Activated T-helper 17 cell treated with anti-CD3 and anti-CD28 coated beads, Interleukin-2, amount 50 U/mL, for 72 hours (primary cell): Measurements from ENCODE around the gene PTPRN2. TPM values are rescaled to one million over a fixed set of nuclear protein-coding genes. Genes with fewer than 3 reads are reported as not detected.

ENCODE experiments used
- ATAC-seq: fragments of 150-1000 bp; cut with Tn5 transposase; replicated peaks from 2 replicates; pipeline ENCODE4 v1.10.0; 2021; ENCODE audit warnings: mild to moderate bottlenecking, moderate library complexity
- H3K27ac Mint-ChIP-seq: one replicate; pipeline ENCODE4 v1.8.0; 2022; ENCODE audit warnings: mixed read lengths
- H3K27me3 Mint-ChIP-seq: one replicate; pipeline ENCODE4 v1.8.0; 2022; ENCODE audit warnings: mixed read lengths
- H3K36me3 Mint-ChIP-seq: one replicate; pipeline ENCODE4 v1.8.0; 2022; ENCODE audit warnings: low read depth, mild to moderate bottlenecking, mixed read lengths
- H3K4me1 Mint-ChIP-seq: one replicate; pipeline ENCODE4 v1.8.0; 2022; ENCODE audit warnings: mixed read lengths
- H3K4me3 Mint-ChIP-seq: one replicate; pipeline ENCODE4 v1.8.0; 2022; ENCODE audit warnings: mild to moderate bottlenecking, mixed read lengths
- H3K9me3 Mint-ChIP-seq: one replicate; pipeline ENCODE4 v1.8.0; 2022; ENCODE audit warnings: mixed read lengths
- total RNA-seq, 2 donors: library from RNA; stranded (reverse); gene quantifications; one replicate each; pipeline ENCODE4 v1.2.3, GENCODE V29; 2022

Gene PTPRN2
- total RNA-seq, 2 donors from 2014 or later = 0.48 to 1.4 TPM

DNA sequence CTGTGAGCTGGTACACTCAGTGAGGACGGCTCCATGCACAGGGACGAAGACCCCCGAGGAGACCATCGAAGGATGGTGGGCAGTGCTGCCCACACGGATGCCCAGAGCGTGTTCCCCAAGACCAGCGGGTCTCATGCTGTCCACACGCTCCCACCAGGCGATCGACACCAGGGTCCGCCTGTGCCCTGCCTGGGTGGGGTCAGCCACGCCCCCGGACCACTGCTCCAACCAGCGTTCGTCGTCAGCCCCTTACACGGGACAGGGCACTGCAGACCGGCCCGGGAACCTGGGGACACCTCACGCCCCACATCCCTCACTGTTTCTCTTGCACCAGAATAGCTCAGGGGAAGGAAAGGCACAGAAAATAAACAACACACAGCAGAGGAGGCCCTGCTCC lies 1027.4 kb downstream of the PTPRN2 start:
- H3K4me3 Mint-ChIP-seq = no peak overlapping the region
- no peaks in the 10 kb centered on the region for H3K27me3 Mint-ChIP-seq
- H3K4me1 Mint-ChIP-seq = no peaks in the 10 kb centered on the region
- ATAC-seq = no peak
- H3K36me3 Mint-ChIP-seq = no peaks in the 10 kb centered on the region
- H3K9me3 Mint-ChIP-seq = no peaks in the 10 kb centered on the region
- no peak overlapping the region for H3K27ac Mint-ChIP-seq

DNA sequence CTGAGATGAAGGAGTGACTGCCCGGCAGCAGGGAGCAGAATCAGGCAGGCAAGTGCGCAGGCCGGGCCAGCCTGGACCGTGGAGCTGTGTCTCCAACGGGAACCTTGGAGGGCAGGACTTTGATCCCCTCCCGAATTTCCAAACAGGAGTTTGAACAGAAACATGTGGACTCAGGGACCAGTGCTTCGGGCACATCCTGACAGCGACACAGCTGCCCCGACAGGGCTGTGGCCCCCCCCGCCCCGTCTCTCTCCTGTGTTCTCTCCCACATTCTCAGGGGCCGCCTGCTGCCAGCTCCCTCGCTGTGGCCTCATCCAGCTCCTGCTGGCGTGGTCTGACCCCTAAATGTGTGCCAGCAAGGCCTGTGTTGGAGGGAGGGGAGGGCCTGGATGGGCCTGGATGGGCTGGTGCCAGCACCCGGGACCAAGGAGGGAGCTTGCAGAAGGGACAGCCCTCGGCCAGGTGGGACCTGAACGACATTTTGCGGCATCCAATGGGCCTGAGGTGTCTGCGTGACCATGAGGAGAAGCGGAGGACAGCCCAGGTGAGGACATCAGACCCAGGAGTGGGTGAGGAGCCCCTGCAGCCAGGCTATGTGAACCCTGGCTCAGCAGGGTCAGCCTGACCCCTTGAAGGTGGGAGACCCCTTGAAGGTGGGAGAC lies 1027.9 kb downstream of the PTPRN2 start:
- Mint-ChIP-seq H3K36me3 (no peaks in the 10 kb centered on the region), H3K9me3 (no peaks in the 10 kb centered on the region), H3K4me1 (no peaks in the 10 kb centered on the region), H3K4me3 (no peak overlapping the region), H3K27ac (no peak overlapping the region), H3K27me3 (no peaks in the 10 kb centered on the region)
- no peak for ATAC-seq

DNA sequence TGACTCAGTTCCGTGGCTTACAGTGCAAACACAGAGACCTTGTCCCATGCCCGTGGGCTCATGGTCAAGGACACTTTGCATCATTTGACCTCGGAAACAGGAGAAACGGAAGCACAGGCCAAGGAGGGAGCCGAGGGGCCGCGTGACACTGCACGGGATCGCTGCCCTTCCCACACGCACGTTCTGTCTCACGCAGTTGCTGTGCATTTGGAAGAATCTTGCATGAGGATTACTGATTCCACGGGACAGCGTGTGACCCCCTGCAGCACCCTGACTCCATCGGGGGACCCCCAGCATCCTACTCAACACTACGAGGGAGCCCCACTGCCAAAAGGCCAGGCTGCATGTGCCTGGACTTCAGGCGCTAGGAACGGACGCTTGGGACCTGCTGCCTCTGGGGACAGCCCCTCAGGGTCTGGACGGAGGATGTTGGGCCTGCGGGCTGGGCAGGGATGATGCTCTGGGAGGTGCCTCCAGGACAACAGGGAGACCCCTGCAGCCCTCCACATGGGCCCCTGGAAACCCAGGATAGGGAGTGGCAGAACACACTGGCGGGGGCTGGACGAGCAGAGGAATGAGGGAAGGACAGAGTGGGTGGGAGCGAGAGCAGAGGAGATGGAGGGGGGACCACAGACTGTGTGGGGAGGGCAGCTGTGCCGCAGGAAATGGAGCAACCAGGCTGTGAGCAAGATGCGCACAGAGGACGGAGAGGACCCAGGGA lies 1028.6 kb downstream of the PTPRN2 start:
- ATAC-seq = no peak
- Mint-ChIP-seq H3K27me3 (no peaks in the 10 kb centered on the region), H3K36me3 (no peaks in the 10 kb centered on the region), H3K4me1 (no peaks in the 10 kb centered on the region), H3K9me3 (no peaks in the 10 kb centered on the region), H3K4me3 (no peak overlapping the region), H3K27ac (no peak overlapping the region)

DNA sequence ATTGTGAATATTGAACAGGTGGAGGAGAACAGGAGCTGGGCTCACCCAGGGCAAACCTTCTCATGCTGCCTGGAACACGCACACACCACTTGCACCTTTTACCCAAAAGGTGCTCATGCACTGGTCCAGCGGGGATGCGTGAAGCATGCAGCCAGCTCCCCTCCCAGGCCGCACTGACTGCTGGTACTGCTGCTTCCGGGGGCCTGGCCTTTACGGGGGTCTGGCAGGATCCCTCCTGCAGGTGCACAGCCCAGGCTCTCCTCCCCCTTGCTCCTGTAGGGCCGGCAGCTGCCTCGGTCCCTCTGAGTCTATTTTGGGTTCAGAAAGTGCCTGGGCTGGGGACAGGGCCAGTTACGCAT lies 1029.1 kb downstream of the PTPRN2 start:
- no peak for ATAC-seq
- Mint-ChIP-seq H3K36me3 (no peaks in the 10 kb centered on the region), H3K27ac (no peak overlapping the region), H3K27me3 (no peaks in the 10 kb centered on the region), H3K9me3 (no peaks in the 10 kb centered on the region), H3K4me1 (no peaks in the 10 kb centered on the region), H3K4me3 (no peak overlapping the region)

DNA sequence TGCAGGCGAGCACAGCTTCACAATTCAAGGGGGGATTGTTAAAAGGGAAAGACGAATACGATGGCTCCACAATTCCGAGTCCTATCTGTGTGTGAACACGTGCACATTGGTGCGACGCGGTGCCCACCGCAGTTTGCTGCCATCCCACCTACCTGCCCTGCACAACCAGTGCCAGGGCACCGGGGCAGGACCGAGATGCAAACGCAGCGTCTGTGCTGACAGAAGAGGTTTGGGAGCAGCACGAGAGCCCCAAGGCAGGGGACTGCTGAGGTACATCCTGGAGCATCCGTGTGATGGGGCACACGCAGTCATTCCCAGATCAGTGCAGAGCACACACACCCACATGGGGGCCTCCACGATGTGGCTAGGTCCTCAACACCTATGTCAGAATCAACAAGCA lies 1029.6 kb downstream of the PTPRN2 start:
- Mint-ChIP-seq H3K27me3 (no peaks in the 10 kb centered on the region), H3K4me3 (no peak overlapping the region), H3K9me3 (no peaks in the 10 kb centered on the region), H3K27ac (no peak overlapping the region), H3K4me1 (no peaks in the 10 kb centered on the region), H3K36me3 (no peaks in the 10 kb centered on the region)
- no peak for ATAC-seq

DNA sequence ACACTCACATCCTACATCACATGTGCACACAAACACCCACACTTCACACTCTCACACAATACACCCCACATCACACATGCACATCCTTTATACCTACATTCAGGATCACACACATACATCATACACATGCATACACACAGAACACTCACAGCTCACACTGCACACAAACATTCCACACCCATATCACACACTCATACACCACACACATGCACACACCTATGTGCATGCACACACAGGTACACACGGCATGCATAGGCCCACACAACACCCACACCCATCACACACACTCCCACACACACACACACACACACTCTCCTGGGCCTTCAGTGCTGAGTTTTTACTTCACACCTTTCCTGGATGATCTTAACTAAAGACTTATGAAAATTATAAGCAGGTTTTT lies 1030.4 kb downstream of the PTPRN2 start:
- Mint-ChIP-seq H3K27me3 (no peaks in the 10 kb centered on the region), H3K4me1 (no peaks in the 10 kb centered on the region), H3K27ac (no peak overlapping the region), H3K9me3 (no peaks in the 10 kb centered on the region), H3K4me3 (no peak overlapping the region), H3K36me3 (no peaks in the 10 kb centered on the region)
- ATAC-seq = no peak

DNA sequence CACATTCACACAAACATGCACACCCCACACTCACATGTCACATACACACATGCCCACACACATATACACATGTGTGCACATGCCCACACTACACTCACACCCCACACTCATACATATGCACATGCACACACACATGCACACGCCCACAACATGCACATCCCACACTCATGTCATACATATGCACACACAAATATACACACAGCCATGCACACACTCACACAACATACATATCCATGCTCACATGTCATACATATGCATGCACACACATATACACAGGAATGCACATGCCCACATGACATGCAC lies 1031.0 kb downstream of the PTPRN2 start:
- no peak overlapping the region for H3K4me3 Mint-ChIP-seq
- H3K9me3 Mint-ChIP-seq = no peaks in the 10 kb centered on the region
- ATAC-seq = no peak
- H3K36me3 Mint-ChIP-seq = no peaks in the 10 kb centered on the region
- no peak overlapping the region for H3K27ac Mint-ChIP-seq
- H3K4me1 Mint-ChIP-seq = no peaks in the 10 kb centered on the region
- H3K27me3 Mint-ChIP-seq = no peaks in the 10 kb centered on the region

DNA sequence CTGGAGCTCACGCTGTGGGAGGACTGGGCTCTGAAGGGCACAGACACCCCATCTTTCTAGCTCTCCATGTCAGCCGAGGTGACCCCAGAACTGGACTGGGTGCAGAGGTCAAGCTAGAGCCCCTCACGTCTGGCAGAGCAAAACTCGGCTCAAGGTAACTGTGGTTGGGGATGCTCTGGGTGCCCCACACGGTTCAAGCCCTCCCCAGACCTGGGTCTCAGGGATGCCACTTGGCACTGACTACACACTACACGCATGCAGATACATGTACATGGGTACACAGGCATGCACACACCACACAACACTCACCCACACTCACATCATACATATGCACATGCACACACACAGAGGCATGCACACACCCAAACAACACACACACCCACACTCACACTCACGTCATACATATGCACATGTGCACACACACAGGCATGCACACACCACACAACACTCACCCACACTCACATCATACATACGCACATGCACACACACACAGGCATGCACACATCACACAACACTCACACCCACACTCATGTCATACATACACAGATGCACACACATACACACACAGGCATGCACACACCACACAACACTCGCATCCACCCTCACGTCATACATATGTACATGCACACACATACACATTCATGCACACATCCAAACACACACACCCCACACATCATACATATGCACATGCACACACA lies 1031.5 kb downstream of the PTPRN2 start:
- H3K27me3 Mint-ChIP-seq = no peaks in the 10 kb centered on the region

DNA sequence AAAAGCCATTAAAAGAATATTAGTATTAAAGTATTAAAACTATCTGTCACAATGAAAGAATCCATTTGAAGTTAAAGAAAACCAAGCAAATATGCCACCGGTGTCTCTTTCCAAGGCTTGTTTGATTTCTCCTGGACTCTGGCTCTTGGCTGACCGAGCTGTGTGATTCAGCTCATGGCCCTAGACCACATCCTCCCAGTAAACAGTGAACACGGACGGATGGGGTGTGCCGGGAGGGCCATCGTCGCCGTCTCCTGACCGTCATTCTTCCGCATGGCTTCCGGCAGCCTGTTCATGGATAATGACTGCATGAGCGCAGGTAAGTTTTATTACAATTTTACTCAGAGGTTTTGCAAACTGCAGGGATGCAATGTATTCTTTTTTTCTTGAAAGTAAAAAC lies 1032.3 kb downstream of the PTPRN2 start:
- no peak overlapping the region for H3K27ac Mint-ChIP-seq
- H3K27me3 Mint-ChIP-seq = no peaks in the 10 kb centered on the region
- H3K36me3 Mint-ChIP-seq = no peaks in the 10 kb centered on the region
- no peaks in the 10 kb centered on the region for H3K9me3 Mint-ChIP-seq
- H3K4me3 Mint-ChIP-seq = no peak overlapping the region
- no peaks in the 10 kb centered on the region for H3K4me1 Mint-ChIP-seq
- no peak for ATAC-seq

More for the DNA sequence above, 1031.5 kb downstream of the PTPRN2 start:
- Mint-ChIP-seq H3K36me3 (no peaks in the 10 kb centered on the region), H3K4me1 (no peaks in the 10 kb centered on the region), H3K27ac (no peak overlapping the region), H3K9me3 (no peaks in the 10 kb centered on the region), H3K4me3 (no peak overlapping the region)
- no peak for ATAC-seq

DNA sequence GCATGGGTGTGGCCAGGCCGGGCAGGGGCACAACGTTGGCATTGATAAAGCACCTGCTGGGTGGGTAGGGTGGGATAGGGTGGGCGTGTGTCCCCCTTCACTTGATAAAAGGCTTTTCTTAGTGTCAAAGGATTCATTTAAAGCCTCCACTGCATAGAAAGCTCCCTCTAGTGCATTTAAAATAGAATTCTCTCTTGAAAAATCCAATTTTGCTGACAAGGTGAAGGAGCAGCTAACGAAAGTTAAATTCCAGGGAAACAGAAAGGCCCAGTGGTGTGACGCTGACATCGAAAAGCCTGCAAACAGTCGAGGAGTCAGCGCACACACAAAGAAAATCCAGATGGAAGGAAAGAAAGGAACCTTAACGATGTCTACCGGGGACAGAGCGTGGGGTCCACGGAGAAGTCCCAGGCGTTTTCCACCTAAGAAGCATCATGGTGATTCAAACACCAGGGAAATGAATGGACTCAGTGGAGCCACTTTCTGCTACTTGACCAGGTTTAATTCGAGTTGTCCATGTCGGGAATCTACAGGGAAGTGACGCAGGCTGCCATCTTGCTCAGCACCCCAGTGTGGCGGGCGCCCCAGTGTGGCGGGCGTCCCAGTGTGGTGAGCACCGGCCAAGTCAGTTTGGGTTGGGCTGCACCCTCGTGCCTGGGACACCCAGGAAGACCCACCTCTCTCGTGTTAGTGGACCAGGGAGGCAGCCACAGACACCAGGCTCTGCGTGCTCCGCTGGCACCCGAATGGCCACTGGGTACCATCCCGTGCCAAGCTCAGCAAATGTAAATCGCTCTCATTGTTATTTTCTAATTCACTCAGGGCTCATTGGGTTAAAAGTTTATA lies 1033.0 kb downstream of the PTPRN2 start:
- no peaks in the 10 kb centered on the region for H3K9me3 Mint-ChIP-seq
- no peak overlapping the region for H3K4me3 Mint-ChIP-seq
- no peaks in the 10 kb centered on the region for H3K4me1 Mint-ChIP-seq
- no peaks in the 10 kb centered on the region for H3K27me3 Mint-ChIP-seq
- ATAC-seq = no peak
- no peaks in the 10 kb centered on the region for H3K36me3 Mint-ChIP-seq
- H3K27ac Mint-ChIP-seq = no peak overlapping the region

DNA sequence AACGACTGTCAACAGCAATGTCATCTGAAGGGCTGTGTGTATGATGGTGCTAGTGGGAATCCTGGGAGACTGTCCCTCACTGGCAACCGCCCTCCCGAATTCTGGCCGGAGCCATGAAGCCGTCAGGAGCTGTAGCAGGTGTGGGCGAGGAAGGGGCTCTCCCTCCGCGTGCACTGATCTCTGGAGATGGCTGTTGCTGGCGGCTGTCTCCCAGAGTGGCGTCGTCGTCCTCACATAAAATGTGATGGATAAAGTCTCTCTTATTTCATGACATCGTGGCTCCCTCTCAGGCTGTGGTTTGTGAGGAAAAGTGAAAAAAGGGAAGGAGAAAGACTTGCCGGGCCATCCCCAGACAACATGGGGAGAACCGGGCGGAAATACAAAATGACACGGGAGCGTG lies 1034.4 kb downstream of the PTPRN2 start:
- H3K27me3 Mint-ChIP-seq = no peaks in the 10 kb centered on the region

DNA sequence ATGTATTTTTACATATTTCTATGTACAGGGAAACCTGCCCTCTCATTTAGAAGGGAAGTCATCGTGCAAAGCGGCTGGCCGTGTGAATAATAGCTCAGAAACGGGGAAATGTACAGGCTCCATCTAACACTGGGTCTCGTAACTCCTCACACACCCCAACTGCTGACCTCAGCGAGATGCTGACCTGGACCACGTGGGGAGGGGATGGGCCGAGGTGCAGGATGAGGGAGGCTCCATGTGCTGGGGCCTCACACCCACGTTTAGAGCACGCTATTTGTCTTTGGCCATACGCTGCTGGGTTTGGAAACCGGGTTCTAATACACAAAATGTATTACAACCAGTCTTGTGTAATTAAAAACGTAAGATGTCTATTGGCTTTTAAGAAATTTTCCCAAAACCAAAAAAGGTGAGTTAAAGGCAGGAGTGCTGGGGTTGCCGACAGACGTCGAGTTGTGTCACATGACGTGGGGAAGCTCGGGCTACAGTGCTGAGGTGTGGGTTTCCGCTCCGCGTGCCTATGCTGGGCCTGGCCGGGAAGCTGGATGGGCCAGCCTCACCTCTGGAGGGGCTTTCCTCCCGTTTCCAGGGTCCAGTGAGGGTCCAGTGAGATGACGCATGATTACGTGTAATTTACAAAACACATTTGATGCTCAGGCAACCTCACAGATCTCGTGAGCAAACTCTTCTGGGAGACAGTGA lies 1035.2 kb downstream of the PTPRN2 start:
- H3K27me3 Mint-ChIP-seq = no peaks in the 10 kb centered on the region
- ATAC-seq = no peak
- no peak overlapping the region for H3K4me3 Mint-ChIP-seq
- no peaks in the 10 kb centered on the region for H3K36me3 Mint-ChIP-seq
- no peaks in the 10 kb centered on the region for H3K4me1 Mint-ChIP-seq
- H3K27ac Mint-ChIP-seq = no peak overlapping the region
- H3K9me3 Mint-ChIP-seq = no peaks in the 10 kb centered on the region

More for the DNA sequence above, 1034.4 kb downstream of the PTPRN2 start:
- H3K9me3 Mint-ChIP-seq = no peaks in the 10 kb centered on the region
- no peak for ATAC-seq
- H3K36me3 Mint-ChIP-seq = no peaks in the 10 kb centered on the region
- no peak overlapping the region for H3K4me3 Mint-ChIP-seq
- no peak overlapping the region for H3K27ac Mint-ChIP-seq
- H3K4me1 Mint-ChIP-seq = no peaks in the 10 kb centered on the region

DNA sequence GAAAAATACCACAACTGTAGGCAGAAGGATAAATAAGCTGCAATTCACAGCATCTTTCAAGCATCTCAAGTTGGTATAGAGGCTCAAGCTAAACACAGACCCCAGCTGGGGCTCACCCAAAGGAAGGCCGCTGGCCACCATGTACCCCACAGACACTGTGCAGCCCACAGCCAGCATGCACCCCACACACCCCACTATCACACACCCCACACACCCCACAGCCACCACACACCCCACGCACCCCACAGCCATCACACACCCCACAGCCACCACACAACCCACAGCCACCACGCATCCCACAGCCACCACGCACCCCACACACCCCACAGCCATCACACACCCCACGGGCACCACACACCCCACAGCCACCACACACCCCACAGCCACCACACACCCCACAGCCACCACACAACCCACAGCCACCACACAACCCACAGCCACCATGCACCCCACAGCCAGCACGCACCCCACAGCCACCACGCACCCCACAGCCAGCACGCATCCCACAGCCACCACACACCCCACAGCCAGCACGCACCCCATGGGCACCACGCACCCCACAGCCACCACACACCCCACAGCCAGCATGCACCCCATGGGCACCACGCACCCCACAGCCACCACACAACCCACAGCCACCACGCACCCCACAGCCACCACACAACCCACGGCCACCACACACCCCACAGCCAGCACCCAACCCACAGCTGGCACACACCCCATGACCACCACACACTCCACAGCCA lies 1036.1 kb downstream of the PTPRN2 start:
- Mint-ChIP-seq H3K9me3 (no peaks in the 10 kb centered on the region), H3K36me3 (no peaks in the 10 kb centered on the region), H3K4me3 (no peak overlapping the region), H3K4me1 (no peaks in the 10 kb centered on the region), H3K27me3 (no peaks in the 10 kb centered on the region), H3K27ac (no peak overlapping the region)
- ATAC-seq = no peak
